HCT116 (cell line): ENCODE results near the gene IL1RAPL2. TPM values are rescaled to one million over a fixed set of nuclear protein-coding genes. Genes with fewer than 3 reads are reported as not detected.

ENCODE experiments used
- ATAC-seq: fragments of 200-7000 bp; cut with Tn5 transposase; 2 replicates; pipeline ENCODE4 v1.9.1; 2020; ENCODE audit warnings: mild to moderate bottlenecking, moderate library complexity
- BruUV-seq: library from RNA; stranded (reverse); fragments of 400-500 nt; replicated peaks from 2 replicates; lab custom pipeline; 2021; lab: Mats Ljungman, UMichigan
- CTCF ChIA-PET: fragments of 300-600 bp; sonication (Branson Sonifier 250); formaldehyde crosslinking; loops from one replicate; lab custom pipeline; 2021; ENCODE audit warnings: antibody characterized with exemption; lab: Charles Lee
- POLR2A ChIA-PET: fragments of 300-600, 350-600 bp; sonication (Branson Sonifier 250); formaldehyde crosslinking; loops from one replicate; lab custom pipeline; 2021; ENCODE audit warnings: antibody characterized with exemption; lab: Charles Lee
- RAD21 ChIA-PET, 2 experiments: fragments of 300-600 bp; sonication (Branson Sonifier 250); formaldehyde crosslinking; loops; one replicate each; lab custom pipeline; 2023; ENCODE audit warnings: low total read pairs in 2 of 2; ENCODE audit not compliant: uncharacterized antibody in 2 of 2, unreplicated experiment in 2 of 2, low non-redundant PET in 1 of 2; lab: Charles Lee
- DNase-seq: peaks from one replicate; pipeline ENCODE4 v3.0.0-alpha.2; 2010; ENCODE audit warnings: low read depth, low spot score
- H2AFZ ChIP-seq: fragments of 200-600 bp; shearing (Covaris generic), sonication (generic); 2 replicates; pipeline ENCODE4 v1.6.1; 2017; ENCODE audit warnings: low read depth, mixed run types, mixed read lengths, antibody characterized with exemption, low read length; ENCODE audit not compliant: poor library complexity, severe bottlenecking
- H3K27ac ChIP-seq: 2 replicates; pipeline ENCODE4 v1.5.1; 2012; ENCODE audit warnings: low read depth, low read length
- H3K27me3 ChIP-seq: fragments of 200-600 bp; sonication (generic); 2 replicates; pipeline ENCODE4 v1.6.1; 2016; ENCODE audit warnings: mixed run types, low read length, mixed read lengths; ENCODE audit not compliant: insufficient read depth
- H3K36me3 ChIP-seq, 2 experiments: fragments of 200-500 bp in 1 of 2; fragments of 200-600 bp in 1 of 2; sonication (Bioruptor generic) in 1 of 2; sonication (generic) in 1 of 2; 2 replicates each; pipeline versions ENCODE4 v1.5.1 to v1.6.1; 2014 to 2016; ENCODE audit warnings: low read length in 2 of 2, inconsistent platforms in 1 of 2, mixed read lengths in 1 of 2, mixed run types in 1 of 2; ENCODE audit not compliant: insufficient read depth in 2 of 2, control insufficient read depth in 1 of 2
- H3K4me1 ChIP-seq, 2 experiments: fragments of 200-600 bp in 1 of 2; sonication (generic) in 1 of 2; 2 replicates each; pipeline versions ENCODE4 v1.5.1 to v1.6.1; 2012 to 2017; ENCODE audit warnings: low read length in 2 of 2, inconsistent platforms in 1 of 2, mild to moderate bottlenecking in 1 of 2, mixed read lengths in 1 of 2, mixed run types in 1 of 2, moderate library complexity in 1 of 2; ENCODE audit not compliant: insufficient read depth in 2 of 2, control insufficient read depth in 1 of 2
- H3K4me2 ChIP-seq: fragments of 200-600 bp; sonication (generic); 2 replicates; pipeline ENCODE4 v1.6.1; 2017; ENCODE audit warnings: mixed run types, low read length, mixed read lengths
- H3K4me3 ChIP-seq, 2 experiments: fragments of 200-600 bp in 1 of 2; sonication (generic) in 1 of 2; replicated peaks in 1 of 2; 2 replicates each; pipeline ENCODE4 v1.5.1; 2011 to 2016; ENCODE audit warnings: low read length in 2 of 2, control low read depth in 1 of 2, low read depth in 1 of 2, mild to moderate bottlenecking in 1 of 2, mixed read lengths in 1 of 2, mixed run types in 1 of 2
- H3K79me2 ChIP-seq: fragments of 200-600 bp; sonication (generic); 2 replicates; pipeline ENCODE4 v1.6.1; 2017; ENCODE audit warnings: mild to moderate bottlenecking, mixed run types, low read length, moderate library complexity, mixed read lengths; ENCODE audit not compliant: insufficient read depth
- H3K9ac ChIP-seq: fragments of 200-600 bp; sonication (generic); 2 replicates; pipeline ENCODE4 v1.6.1; 2016; ENCODE audit warnings: low read length, mixed read lengths
- H3K9me2 ChIP-seq: fragments of 200-600 bp; sonication (generic), shearing (Covaris generic); 2 replicates; pipeline ENCODE4 v1.6.1; 2017; ENCODE audit warnings: mixed run types, mild to moderate bottlenecking, moderate library complexity; ENCODE audit not compliant: insufficient read depth
- H3K9me3 ChIP-seq, 2 experiments: fragments of 200-500 bp in 1 of 2; fragments of 200-600 bp in 1 of 2; sonication (Bioruptor generic) in 1 of 2; sonication (generic) in 1 of 2; 2 replicates each; pipeline ENCODE4 v1.6.1; 2014 to 2017; ENCODE audit warnings: low read length in 2 of 2, mixed read lengths in 2 of 2, inconsistent platforms in 1 of 2, low read depth in 1 of 2, mild to moderate bottlenecking in 1 of 2, mixed run types in 1 of 2, moderate library complexity in 1 of 2; ENCODE audit not compliant: control insufficient read depth in 1 of 2, insufficient read depth in 1 of 2
- H4K20me1 ChIP-seq: fragments of 200-600 bp; sonication (generic), shearing (Covaris generic); 2 replicates; pipeline ENCODE4 v1.6.1; 2017; ENCODE audit warnings: mixed run types, mild to moderate bottlenecking, moderate library complexity; ENCODE audit not compliant: insufficient read depth
- ATF3 ChIP-seq: IDR thresholded peaks from 2 replicates; pipeline ENCODE4 v1.6.1; 2012
- CBX3 ChIP-seq: IDR thresholded peaks from 2 replicates; pipeline ENCODE4 v1.6.1; 2012; ENCODE audit warnings: low read depth
- CEBPB ChIP-seq: IDR thresholded peaks from 2 replicates; pipeline ENCODE4 v1.6.1; 2012; ENCODE audit warnings: low read depth
- ELF1 ChIP-seq: IDR thresholded peaks from 2 replicates; pipeline ENCODE4 v1.6.1; 2012; ENCODE audit warnings: low read depth, borderline replicate concordance
- EZH2 ChIP-seq: fragments of 200-600 bp; sonication (generic); IDR thresholded peaks from 2 replicates; pipeline ENCODE4 v1.6.1; 2017; ENCODE audit warnings: antibody characterized with exemption, mixed run types
- EZH2phosphoT487 ChIP-seq: fragments of 200-600 bp; IDR thresholded peaks from 2 replicates; pipeline ENCODE4 v1.6.1; 2018; ENCODE audit warnings: antibody characterized with exemption, borderline replicate concordance
- FOSL1 ChIP-seq: IDR thresholded peaks from 2 replicates; pipeline ENCODE4 v1.6.1; 2012; ENCODE audit warnings: low read depth
- JUND ChIP-seq: IDR thresholded peaks from 2 replicates; pipeline ENCODE4 v1.6.1; 2012
- MAX ChIP-seq: IDR thresholded peaks from 2 replicates; pipeline ENCODE4 v1.6.1; 2012
- POLR2A ChIP-seq: IDR thresholded peaks from 2 replicates; pipeline ENCODE4 v1.7.0; 2011; ENCODE audit warnings: borderline replicate concordance; ENCODE audit not compliant: insufficient read depth, insufficient read length; ENCODE audit errors: extremely low read depth
- RAD21 ChIP-seq: IDR thresholded peaks from 2 replicates; pipeline ENCODE4 v1.6.1; 2012; ENCODE audit warnings: low read depth, mild to moderate bottlenecking
- REST ChIP-seq: IDR thresholded peaks from 2 replicates; pipeline ENCODE4 v1.6.1; 2012; ENCODE audit warnings: low read depth
- SIN3A ChIP-seq: IDR thresholded peaks from 2 replicates; pipeline ENCODE4 v1.6.1; 2012; ENCODE audit warnings: low read depth
- SP1 ChIP-seq: IDR thresholded peaks from 2 replicates; pipeline ENCODE4 v1.6.1; 2012; ENCODE audit warnings: low read depth
- SRF ChIP-seq: IDR thresholded peaks from 2 replicates; pipeline ENCODE4 v1.6.1; 2012; ENCODE audit warnings: low read depth
- TCF7L2 ChIP-seq: IDR thresholded peaks from 2 replicates; pipeline ENCODE4 v1.7.0; 2011; ENCODE audit warnings: borderline replicate concordance, inconsistent platforms; ENCODE audit not compliant: insufficient read depth, insufficient read length; ENCODE audit errors: extremely low read depth
- YY1 ChIP-seq: IDR thresholded peaks from 2 replicates; pipeline ENCODE4 v1.6.1; 2011; ENCODE audit warnings: low read length, low read depth, moderate library complexity, mild to moderate bottlenecking; ENCODE audit not compliant: insufficient replicate concordance; ENCODE audit errors: extremely low read depth
- ZFX ChIP-seq: fragments of 450-650 bp; IDR thresholded peaks from 2 replicates; pipeline ENCODE4 v1.6.1; 2017
- ZNF274 ChIP-seq: fragments of 200-500 bp; sonication (Bioruptor generic); IDR thresholded peaks from 2 replicates; pipeline ENCODE4 v1.6.1; 2014; ENCODE audit warnings: mild to moderate bottlenecking, low read depth, low read length, inconsistent platforms
- intact Hi-C: fragments of 100-400 bp; cut with micrococcal nuclease; formaldehyde crosslinking; loops from 2 replicates; pipeline ENCODE4 v1.10.0; 2022
- total RNA-seq: library from RNA; stranded (reverse); gene quantifications from one replicate; pipeline ENCODE4 v1.2.1, GENCODE V29; 2021; ENCODE audit not compliant: unreplicated experiment
- TF ChIP-seq, protein P1 (sequence below), 3 experiments: fragments of 200-600 bp in 1 of 3; sonication (generic) in 1 of 3; IDR thresholded peaks in 2 of 3; conservative IDR thresholded peaks in 1 of 3; 2 replicates each; pipeline ENCODE4 v1.5.1; 2012 to 2017; ENCODE audit warnings: low read depth in 2 of 3, low read length in 2 of 3, antibody characterized with exemption in 1 of 3, borderline replicate concordance in 1 of 3, control low read depth in 1 of 3, mild to moderate bottlenecking in 1 of 3, mixed read lengths in 1 of 3, mixed run types in 1 of 3, moderate library complexity in 1 of 3; ENCODE audit not compliant: insufficient read depth in 1 of 3

The IL1RAPL2 gene
- total RNA-seq, 1 experiment from 2014 or later: not detected

DNA sequence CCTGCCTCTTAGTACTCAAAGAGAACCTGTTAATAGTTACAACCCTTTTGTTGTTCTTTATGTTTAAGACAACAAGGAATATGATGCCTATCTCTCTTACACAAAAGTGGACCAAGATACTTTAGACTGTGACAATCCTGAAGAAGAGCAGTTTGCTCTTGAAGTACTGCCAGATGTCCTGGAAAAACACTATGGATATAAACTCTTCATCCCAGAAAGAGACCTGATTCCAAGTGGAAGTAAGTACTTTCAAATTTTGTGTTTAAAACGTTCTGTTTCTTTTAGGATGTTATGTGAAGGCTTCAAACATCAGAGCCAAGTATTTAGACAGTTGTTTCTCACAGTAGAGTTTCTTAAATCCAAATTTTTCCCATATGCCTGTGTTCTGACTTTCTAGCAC, 1189.1 kb downstream of the IL1RAPL2 start:
- no peaks in the 10 kb centered on the region for H3K9me2 ChIP-seq
- no peak overlapping the region for H3K9ac ChIP-seq
- no peaks in the 10 kb centered on the region for H3K36me3 ChIP-seq
- no peak overlapping the region for H3K27ac ChIP-seq
- H3K9me3 ChIP-seq: no peaks in the 10 kb centered on the region
- intact Hi-C loops: no loop called here
- no peak overlapping the region for H3K4me3 ChIP-seq
- DNase-seq: no peak
- no peak for ATAC-seq
- H4K20me1 ChIP-seq: no peaks in the 10 kb centered on the region
- ChIA-PET RAD21 (no interaction called here), POLR2A (no interaction called here), CTCF (no interaction called here)
- H3K4me1 ChIP-seq: no peaks in the 10 kb centered on the region
- no TSS peak for BruUV-seq
- no peak overlapping the region for H2AFZ ChIP-seq
- no peaks in the 10 kb centered on the region for H3K27me3 ChIP-seq
- no peaks in the 10 kb centered on the region for H3K79me2 ChIP-seq
- TF ChIP-seq ZFX (no peak), MAX (no peak), FOSL1 (no peak), TCF7L2 (no peak), EZH2 (no peak), CEBPB (no peak), YY1 (no peak), SP1 (no peak), SRF (no peak), EZH2phosphoT487 (no peak), POLR2A (no peak), ZNF274 (no peak), ELF1 (no peak), ATF3 (no peak), REST (no peak), CBX3 (no peak), SIN3A (no peak), JUND (no peak), RAD21 (no peak)
- TF ChIP-seq, protein P1, sequence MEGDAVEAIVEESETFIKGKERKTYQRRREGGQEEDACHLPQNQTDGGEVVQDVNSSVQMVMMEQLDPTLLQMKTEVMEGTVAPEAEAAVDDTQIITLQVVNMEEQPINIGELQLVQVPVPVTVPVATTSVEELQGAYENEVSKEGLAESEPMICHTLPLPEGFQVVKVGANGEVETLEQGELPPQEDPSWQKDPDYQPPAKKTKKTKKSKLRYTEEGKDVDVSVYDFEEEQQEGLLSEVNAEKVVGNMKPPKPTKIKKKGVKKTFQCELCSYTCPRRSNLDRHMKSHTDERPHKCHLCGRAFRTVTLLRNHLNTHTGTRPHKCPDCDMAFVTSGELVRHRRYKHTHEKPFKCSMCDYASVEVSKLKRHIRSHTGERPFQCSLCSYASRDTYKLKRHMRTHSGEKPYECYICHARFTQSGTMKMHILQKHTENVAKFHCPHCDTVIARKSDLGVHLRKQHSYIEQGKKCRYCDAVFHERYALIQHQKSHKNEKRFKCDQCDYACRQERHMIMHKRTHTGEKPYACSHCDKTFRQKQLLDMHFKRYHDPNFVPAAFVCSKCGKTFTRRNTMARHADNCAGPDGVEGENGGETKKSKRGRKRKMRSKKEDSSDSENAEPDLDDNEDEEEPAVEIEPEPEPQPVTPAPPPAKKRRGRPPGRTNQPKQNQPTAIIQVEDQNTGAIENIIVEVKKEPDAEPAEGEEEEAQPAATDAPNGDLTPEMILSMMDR (IDR thresholded peaks at IDR 0.05 in 2 of 3, conservative IDR thresholded peaks at IDR 0.05 in 1 of 3; ENCODE audit: borderline replicate concordance in 1 of 3, insufficient read depth in 1 of 3, low read depth in 2 of 3, low read length in 2 of 3): no peak
- H3K4me2 ChIP-seq: no peak overlapping the region
